G401 (cell line): ENCODE results near the gene TSC22D2. TPM values are rescaled to one million over a fixed set of nuclear protein-coding genes. Genes with fewer than 3 reads are reported as not detected.

Source experiments
- DNase-seq: peaks from one replicate; pipeline ENCODE4 v3.0.0-alpha.2; 2015; ENCODE audit warnings: low spot score
- in situ Hi-C: cut with HindIII; loops from 2 replicates; pipeline ENCODE4 v1.10.0; 2016; ENCODE audit warnings: low sequenced_read_pairs, mixed read lengths
- total RNA-seq: library from RNA; depleted of rRNA; stranded (reverse); fragments of >200 nt; shearing (Covaris generic); gene quantifications from 2 replicates; pipeline ENCODE4 v1.2.3, GENCODE V29; 2014; rRNA removed

TSC22D2 gene
- total RNA-seq, 1 experiment from 2014 or later, result 10.4 TPM

GRCh38 chr3:150509780-150510179 is 101.7 kb downstream of the TSC22D2 start:
- DNase-seq, result no peak
- in situ Hi-C loops, result no loop called here

GRCh38 chr3:150511122-150511821 is 103.2 kb downstream of the TSC22D2 start:
- in situ Hi-C loops, result no loop called here
- no peak for DNase-seq

DNA sequence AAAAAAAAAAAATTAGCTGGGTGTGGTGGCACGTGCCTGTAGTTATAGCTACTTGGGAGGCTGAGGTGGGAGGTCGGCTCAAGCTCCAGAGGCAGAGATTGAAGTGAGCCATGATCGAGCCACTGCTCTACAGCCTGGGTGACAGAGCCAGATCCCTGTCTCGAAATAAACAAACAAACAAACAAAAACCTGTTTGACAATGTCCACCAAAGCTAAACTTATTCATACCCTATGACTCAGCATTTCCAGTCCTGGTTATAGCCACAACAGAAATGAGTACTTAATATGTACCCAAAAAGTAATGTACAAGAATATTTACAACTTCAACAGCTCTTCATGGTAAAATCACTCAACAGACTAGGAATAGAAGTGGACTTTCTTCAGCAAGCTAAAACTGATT is 107.1 kb downstream of the TSC22D2 start:
- in situ Hi-C loops, result no loop called here
- no peak for DNase-seq

Other genes with a start within 250 kb of the TSC22D2 start
- gene SERP1, start 138.2 kb downstream of the TSC22D2 start, total RNA-seq, result 66.4 and 75.1 TPM in 2 replicates
- 196 and 269 TPM in 2 replicates for gene EIF2A, start 138.5 kb downstream of the TSC22D2 start, total RNA-seq
- 75.1 and 130 TPM in 2 replicates for gene SELENOT, start 195.0 kb downstream of the TSC22D2 start, total RNA-seq